ENCODE data around the gene TRIM46. TPM values are rescaled to one million over a fixed set of nuclear protein-coding genes. Genes with fewer than 3 reads are reported as not detected.

TRIM46 gene
- total and polyA plus RNA-seq, 2 of the 13 experiments (the other 11 are each of a cell fraction or from before 2014, with no cell fraction given): 0.04 to 0.09 TPM

DNA sequence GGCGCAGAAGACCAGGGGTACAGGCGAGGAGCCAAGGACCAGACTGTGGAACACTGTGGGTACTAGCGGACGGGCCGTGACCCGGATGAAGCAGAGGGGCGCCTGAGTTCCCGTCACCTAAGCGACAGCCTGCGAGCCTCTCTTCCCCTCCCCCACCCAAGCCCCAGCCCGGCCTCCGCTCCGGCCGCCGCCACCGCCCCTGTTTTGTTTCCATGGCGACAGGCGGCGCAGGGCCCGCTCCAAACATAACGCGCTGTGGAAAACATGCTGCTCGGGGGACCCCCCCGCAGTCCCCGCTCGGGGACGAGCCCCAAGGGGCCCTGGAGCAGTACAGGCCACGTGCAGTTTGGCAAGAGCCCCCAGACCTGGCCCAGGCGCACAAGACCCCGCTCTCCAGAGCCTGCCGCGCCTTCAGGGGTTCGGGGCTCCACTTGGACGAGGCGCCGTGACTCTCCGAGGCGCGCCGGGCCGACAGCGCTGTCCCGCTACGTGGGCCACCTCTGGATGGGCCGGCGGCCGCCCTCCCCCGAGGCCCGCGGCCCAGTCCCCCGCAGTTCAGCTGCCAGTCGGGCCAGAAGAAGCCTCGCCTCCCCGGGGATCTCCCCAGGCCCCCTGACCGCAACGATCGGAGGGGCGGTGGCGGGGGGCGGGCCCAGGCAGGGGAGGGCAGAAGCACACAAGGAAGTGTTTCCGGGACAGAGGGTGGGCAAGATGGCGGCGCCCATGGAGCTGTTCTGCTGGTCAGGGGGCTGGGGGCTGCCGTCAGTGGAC lies 35.1 kb downstream of the TRIM46 start, which contains the start of gene MTX1 (continued):
- TF ChIP-seq, protein P1, sequence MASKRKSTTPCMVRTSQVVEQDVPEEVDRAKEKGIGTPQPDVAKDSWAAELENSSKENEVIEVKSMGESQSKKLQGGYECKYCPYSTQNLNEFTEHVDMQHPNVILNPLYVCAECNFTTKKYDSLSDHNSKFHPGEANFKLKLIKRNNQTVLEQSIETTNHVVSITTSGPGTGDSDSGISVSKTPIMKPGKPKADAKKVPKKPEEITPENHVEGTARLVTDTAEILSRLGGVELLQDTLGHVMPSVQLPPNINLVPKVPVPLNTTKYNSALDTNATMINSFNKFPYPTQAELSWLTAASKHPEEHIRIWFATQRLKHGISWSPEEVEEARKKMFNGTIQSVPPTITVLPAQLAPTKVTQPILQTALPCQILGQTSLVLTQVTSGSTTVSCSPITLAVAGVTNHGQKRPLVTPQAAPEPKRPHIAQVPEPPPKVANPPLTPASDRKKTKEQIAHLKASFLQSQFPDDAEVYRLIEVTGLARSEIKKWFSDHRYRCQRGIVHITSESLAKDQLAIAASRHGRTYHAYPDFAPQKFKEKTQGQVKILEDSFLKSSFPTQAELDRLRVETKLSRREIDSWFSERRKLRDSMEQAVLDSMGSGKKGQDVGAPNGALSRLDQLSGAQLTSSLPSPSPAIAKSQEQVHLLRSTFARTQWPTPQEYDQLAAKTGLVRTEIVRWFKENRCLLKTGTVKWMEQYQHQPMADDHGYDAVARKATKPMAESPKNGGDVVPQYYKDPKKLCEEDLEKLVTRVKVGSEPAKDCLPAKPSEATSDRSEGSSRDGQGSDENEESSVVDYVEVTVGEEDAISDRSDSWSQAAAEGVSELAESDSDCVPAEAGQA (IDR thresholded peaks at IDR 0.05; ENCODE audit: low read depth): no peak
- TF ChIP-seq, protein P1 (CRISPR knock-in tag; IDR thresholded peaks at IDR 0.05; ENCODE audit: borderline replicate concordance): no peak
- TF ChIP-seq NKX3-1 (CRISPR knock-in tag; IDR thresholded peaks at IDR 0.05): no peak; the same call in 1 of the 2 replicates
- peak; percentile 58; the same call in 1 of the 2 replicates for TF ChIP-seq ERF (CRISPR knock-in tag; IDR thresholded peaks at IDR 0.05)
- 0 out of 2 replicates have a peak, but pooled peaks have one; percentile 16 for TF ChIP-seq ZNF317 (CRISPR knock-in tag; IDR thresholded peaks at IDR 0.05)
- peak; percentile 68 for TF ChIP-seq RBM39 (IDR thresholded peaks at IDR 0.05; ENCODE audit: low read depth, low read length, poor library complexity, severe bottlenecking)
- TF ChIP-seq POLR2AphosphoS5 (IDR thresholded peaks at IDR 0.05; ENCODE audit: low read depth, low read length): peak; percentile 45; the same call in 1 of the 2 replicates
- TF ChIP-seq ZNF230 (CRISPR knock-in tag; IDR thresholded peaks at IDR 0.05): 0 out of 2 replicates have a peak, but pooled peaks have one; percentile 60
- no peak for TF ChIP-seq XRCC5 (optimal IDR thresholded peaks at IDR 0.05; ENCODE audit: low read length)
- TF ChIP-seq ZZZ3 (CRISPR knock-in tag; IDR thresholded peaks at IDR 0.05; ENCODE audit: borderline replicate concordance): no peak
- TF ChIP-seq ZNF431 (CRISPR knock-in tag; IDR thresholded peaks at IDR 0.05; ENCODE audit: borderline replicate concordance, low read depth): no peak
- TF ChIP-seq, protein P2, sequence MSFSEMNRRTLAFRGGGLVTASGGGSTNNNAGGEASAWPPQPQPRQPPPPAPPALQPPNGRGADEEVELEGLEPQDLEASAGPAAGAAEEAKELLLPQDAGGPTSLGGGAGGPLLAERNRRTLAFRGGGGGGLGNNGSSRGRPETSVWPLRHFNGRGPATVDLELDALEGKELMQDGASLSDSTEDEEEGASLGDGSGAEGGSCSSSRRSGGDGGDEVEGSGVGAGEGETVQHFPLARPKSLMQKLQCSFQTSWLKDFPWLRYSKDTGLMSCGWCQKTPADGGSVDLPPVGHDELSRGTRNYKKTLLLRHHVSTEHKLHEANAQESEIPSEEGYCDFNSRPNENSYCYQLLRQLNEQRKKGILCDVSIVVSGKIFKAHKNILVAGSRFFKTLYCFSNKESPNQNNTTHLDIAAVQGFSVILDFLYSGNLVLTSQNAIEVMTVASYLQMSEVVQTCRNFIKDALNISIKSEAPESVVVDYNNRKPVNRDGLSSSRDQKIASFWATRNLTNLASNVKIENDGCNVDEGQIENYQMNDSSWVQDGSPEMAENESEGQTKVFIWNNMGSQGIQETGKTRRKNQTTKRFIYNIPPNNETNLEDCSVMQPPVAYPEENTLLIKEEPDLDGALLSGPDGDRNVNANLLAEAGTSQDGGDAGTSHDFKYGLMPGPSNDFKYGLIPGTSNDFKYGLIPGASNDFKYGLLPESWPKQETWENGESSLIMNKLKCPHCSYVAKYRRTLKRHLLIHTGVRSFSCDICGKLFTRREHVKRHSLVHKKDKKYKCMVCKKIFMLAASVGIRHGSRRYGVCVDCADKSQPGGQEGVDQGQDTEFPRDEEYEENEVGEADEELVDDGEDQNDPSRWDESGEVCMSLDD (CRISPR knock-in tag; IDR thresholded peaks at IDR 0.05; ENCODE audit: borderline replicate concordance): 0 out of 2 replicates have a peak, but pooled peaks have one; percentile 50
- TF ChIP-seq HNRNPLL (IDR thresholded peaks at IDR 0.05; ENCODE audit: low read depth, low read length, poor library complexity, severe bottlenecking): peak; percentile 47
- TF ChIP-seq ZNF496 (CRISPR knock-in tag; IDR thresholded peaks at IDR 0.05; ENCODE audit: insufficient replicate concordance): no peak
- TF ChIP-seq ZNF530 (CRISPR knock-in tag; IDR thresholded peaks at IDR 0.05; ENCODE audit: low read depth): no peak
- TF ChIP-seq KLF12 (CRISPR knock-in tag; IDR thresholded peaks at IDR 0.05; ENCODE audit: borderline replicate concordance): no peak
